GM12892 (cell line): Measurements from ENCODE around the gene KIF1C.

Source experiments
- POLR2A ChIP-seq: IDR thresholded peaks from 2 replicates; pipeline ENCODE4 v1.6.1; 2011; ENCODE audit warnings: low read depth, low read length, control low read depth
- POLR2AphosphoS5 ChIP-seq: IDR thresholded peaks from 2 replicates; pipeline ENCODE4 v1.6.1; 2011; ENCODE audit warnings: low read depth, low read length, control low read depth

GRCh38 chr17:4958102-4958501, 39.6 kb upstream of the KIF1C start:
- TF ChIP-seq POLR2AphosphoS5: no peak
- no peak for TF ChIP-seq POLR2A
